CD4-positive, alpha-beta T cell treated with Interleukin-15 for 4 hours (primary cell): Measurements from ENCODE around the gene EFCAB6.

ENCODE experiments used
- DNase-seq: peaks from one replicate; pipeline ENCODE4 v3.0.0-alpha.2; 2020; ENCODE audit warnings: low spot score

Gene EFCAB6

GRCh38 chr22:43634316-43634715 lies 177.8 kb downstream of the EFCAB6 start:
- DNase-seq, result no peak

GRCh38 chr22:43633631-43634285 lies 178.3 kb downstream of the EFCAB6 start:
- DNase-seq, result no peak

DNA sequence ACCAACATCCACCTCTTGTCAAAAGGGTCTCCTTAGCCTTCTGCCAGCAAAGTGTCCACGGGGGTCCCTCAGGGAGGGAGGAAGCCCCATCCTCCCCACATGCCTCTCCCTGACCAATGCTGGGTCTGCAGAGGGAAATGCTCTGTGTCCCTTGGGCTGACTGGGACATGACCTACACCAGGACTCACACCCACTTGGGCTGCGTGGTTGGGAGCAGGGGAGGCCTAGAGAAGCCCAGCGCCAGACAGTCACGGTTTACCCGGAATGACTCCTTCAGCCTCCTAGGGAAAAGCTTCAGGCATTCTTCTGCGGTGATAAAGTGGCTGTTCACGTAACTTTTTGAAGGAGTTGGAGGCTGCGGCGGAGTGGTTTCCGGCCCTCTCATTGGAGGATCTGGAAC lies 180.3 kb downstream of the EFCAB6 start:
- no peak for DNase-seq

GRCh38 chr22:43631201-43631600 lies 180.9 kb downstream of the EFCAB6 start:
- no peak for DNase-seq

- no peak for DNase-seq
These were observed 181.7 kb downstream of the EFCAB6 start for GRCh38 chr22:43630451-43630850.

GRCh38 chr22:43628250-43628649 lies 183.9 kb downstream of the EFCAB6 start:
- DNase-seq, result no peak

GRCh38 chr22:43627485-43628213 lies 184.5 kb downstream of the EFCAB6 start:
- no peak for DNase-seq

DNA sequence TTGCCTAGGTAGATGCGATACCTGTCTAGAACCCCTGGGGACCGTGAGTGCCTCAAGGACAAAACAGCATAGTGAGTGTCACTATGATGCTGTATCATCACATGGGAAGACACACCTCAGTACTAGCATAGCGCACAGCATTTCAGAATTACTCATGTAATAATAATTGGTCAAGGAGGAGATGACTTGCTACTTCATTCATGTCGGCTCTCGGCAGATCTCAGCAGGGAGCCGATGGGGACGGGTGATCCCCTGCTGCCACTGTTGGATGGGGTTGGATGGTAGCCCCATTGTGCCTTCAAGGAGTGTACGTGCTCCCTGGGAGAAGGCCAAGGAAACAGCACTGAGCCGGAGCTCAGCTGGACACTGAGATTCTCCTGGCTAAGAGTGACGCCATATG lies 186.9 kb downstream of the EFCAB6 start:
- no peak for DNase-seq

GRCh38 chr22:43624144-43624998 lies 187.7 kb downstream of the EFCAB6 start:
- no peak for DNase-seq

- DNase-seq, result no peak
These were observed 189.2 kb downstream of the EFCAB6 start for GRCh38 chr22:43622886-43623285.

- no peak for DNase-seq
These were observed 191.9 kb downstream of the EFCAB6 start for GRCh38 chr22:43620197-43620596.

- no peak for DNase-seq
These were observed 193.6 kb downstream of the EFCAB6 start for GRCh38 chr22:43618517-43618916.

GRCh38 chr22:43616645-43617044 lies 195.5 kb downstream of the EFCAB6 start:
- no peak for DNase-seq

- DNase-seq, result no peak
These were observed 211.8 kb downstream of the EFCAB6 start for GRCh38 chr22:43600265-43600664.

- DNase-seq, result no peak
These were observed 219.6 kb downstream of the EFCAB6 start for GRCh38 chr22:43592476-43592875.

GRCh38 chr22:43591380-43591779 lies 220.7 kb downstream of the EFCAB6 start:
- no peak for DNase-seq

- no peak for DNase-seq
These were observed 224.5 kb downstream of the EFCAB6 start for GRCh38 chr22:43587574-43587973.

- DNase-seq, result no peak
These were observed 228.6 kb downstream of the EFCAB6 start for GRCh38 chr22:43583501-43583900.

- no peak for DNase-seq
These were observed 229.7 kb downstream of the EFCAB6 start for GRCh38 chr22:43582394-43582793.

- no peak for DNase-seq
These were observed 231.8 kb downstream of the EFCAB6 start for GRCh38 chr22:43580271-43580750.

DNA sequence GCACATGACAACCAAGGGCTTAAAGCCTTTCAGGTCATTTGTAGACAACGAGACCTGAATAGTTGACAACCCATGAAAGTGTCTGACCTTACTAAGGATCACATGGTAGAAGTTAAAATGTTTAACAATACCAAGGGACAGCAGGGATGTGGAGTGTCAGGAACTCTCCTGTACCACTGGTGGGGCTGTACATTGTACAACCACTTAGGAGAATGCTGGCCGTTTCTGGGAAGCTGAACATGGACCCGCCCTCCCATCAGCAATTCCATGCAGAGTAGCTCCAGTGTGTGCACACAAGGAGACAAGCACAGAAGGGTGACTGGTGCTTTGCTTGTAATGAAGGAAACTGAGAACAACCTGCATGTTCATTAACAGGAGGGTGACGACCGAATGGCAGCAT lies 237.4 kb downstream of the EFCAB6 start:
- DNase-seq, result no peak

- no peak for DNase-seq
These were observed 239.4 kb downstream of the EFCAB6 start for GRCh38 chr22:43572710-43573109.

GRCh38 chr22:43571181-43571580 lies 240.9 kb downstream of the EFCAB6 start:
- DNase-seq, result no peak
